Right atrium auricular region (tissue), 2 donors: Measurements from ENCODE around the gene KDM8. TPM values are rescaled to one million over a fixed set of nuclear protein-coding genes. Genes with fewer than 3 reads are reported as not detected.

ENCODE experiments used
- DNase-seq: peaks from one replicate; pipeline ENCODE4 v3.0.0-alpha.2; 2019; ENCODE audit warnings: low spot score
- H3K27ac ChIP-seq, 2 donors: fragments of 200-600 bp; sonication (generic); 1 replicate in 1 of 2; 2 replicates in 1 of 2; pipeline ENCODE4 v1.5.1; 2016 to 2019
- H3K27me3 ChIP-seq, 2 donors: fragments of 200-600 bp; sonication (generic); one replicate each; pipeline versions ENCODE4 v1.5.1 to v1.6.0; 2017 to 2019
- H3K36me3 ChIP-seq: fragments of 200-600 bp; sonication (generic); one replicate; pipeline ENCODE4 v1.5.1; 2016
- H3K4me1 ChIP-seq, 2 donors: fragments of 200-600 bp; sonication (generic); one replicate each; pipeline versions ENCODE4 v1.5.1 to v1.6.0; 2017 to 2019
- H3K4me3 ChIP-seq, 2 donors: fragments of 200-600 bp; sonication (generic); 1 replicate in 1 of 2; 2 replicates in 1 of 2; pipeline ENCODE4 v1.5.1; 2017 to 2019; ENCODE audit warnings: mild to moderate bottlenecking in 1 of 2, moderate library complexity in 1 of 2
- H3K9me3 ChIP-seq, 2 donors: fragments of 200-600 bp; sonication (generic); one replicate each; pipeline ENCODE4 v1.5.1; 2019
- total RNA-seq, 2 donors: library from RNA; depleted of rRNA; stranded (reverse); fragments of >200 nt; gene quantifications; one replicate each; pipeline ENCODE4 v1.1.0, GENCODE V29; 2016
- TF ChIP-seq, protein P1 (sequence below), 2 donors: fragments of 200-600 bp; sonication (generic); IDR thresholded peaks; one replicate each; pipeline ENCODE4 v1.5.1; 2019; ENCODE audit warnings: antibody characterized with exemption in 2 of 2

The KDM8 gene
- total RNA-seq, 2 donors from 2014 or later: 2.9 to 3.8 TPM

DNA sequence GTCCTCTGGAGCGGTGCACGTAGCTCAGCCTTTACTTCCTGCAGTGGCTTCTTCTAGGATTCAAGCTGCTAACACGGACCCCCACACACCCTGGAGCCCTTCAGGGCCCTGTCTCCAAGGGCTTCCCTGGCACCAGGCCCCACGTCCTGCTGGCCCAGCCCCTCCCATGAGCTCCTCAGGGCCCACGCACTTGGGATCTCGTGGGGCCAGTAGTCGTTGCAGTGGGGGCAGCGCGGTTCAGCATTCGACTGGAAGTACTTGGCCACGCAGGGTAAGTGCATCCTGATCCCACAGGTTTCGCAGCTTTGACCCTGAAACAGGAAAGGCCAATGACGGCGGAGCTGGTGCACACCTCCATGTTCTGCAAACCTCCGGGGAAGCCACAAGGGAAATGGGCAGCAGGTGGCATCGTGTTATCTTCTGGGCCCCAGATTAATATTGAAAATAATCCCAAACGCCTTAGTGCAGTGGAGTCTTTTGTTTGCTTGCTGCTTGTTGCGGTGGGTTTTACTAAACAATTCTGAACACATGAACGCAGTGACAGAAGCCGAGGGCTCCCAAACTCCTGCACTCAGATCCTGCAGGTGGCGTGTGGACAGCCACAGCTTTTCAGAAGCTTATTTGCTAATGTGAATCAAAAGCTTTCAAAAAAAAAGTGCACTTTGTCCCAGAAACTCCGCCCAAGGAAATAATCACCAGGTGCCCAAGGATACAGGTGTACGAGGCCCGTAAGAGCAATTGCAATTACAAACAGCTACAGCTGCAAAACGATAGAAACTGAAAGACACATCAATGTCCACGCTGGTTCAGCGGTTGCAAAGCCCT, 22.4 kb downstream of the KDM8 start:
- no peaks in the 10 kb centered on the region for H3K9me3 ChIP-seq
- DNase-seq: no peak
- no peak overlapping the region for H3K27ac ChIP-seq
- H3K4me1 ChIP-seq: peaks cover 0 to 30% of the 10 kb centered on the region in 2 donors
- H3K4me3 ChIP-seq: no peak overlapping the region
- H3K27me3 ChIP-seq: no peaks in the 10 kb centered on the region
- no peaks in the 10 kb centered on the region for H3K36me3 ChIP-seq
- TF ChIP-seq, protein P1, sequence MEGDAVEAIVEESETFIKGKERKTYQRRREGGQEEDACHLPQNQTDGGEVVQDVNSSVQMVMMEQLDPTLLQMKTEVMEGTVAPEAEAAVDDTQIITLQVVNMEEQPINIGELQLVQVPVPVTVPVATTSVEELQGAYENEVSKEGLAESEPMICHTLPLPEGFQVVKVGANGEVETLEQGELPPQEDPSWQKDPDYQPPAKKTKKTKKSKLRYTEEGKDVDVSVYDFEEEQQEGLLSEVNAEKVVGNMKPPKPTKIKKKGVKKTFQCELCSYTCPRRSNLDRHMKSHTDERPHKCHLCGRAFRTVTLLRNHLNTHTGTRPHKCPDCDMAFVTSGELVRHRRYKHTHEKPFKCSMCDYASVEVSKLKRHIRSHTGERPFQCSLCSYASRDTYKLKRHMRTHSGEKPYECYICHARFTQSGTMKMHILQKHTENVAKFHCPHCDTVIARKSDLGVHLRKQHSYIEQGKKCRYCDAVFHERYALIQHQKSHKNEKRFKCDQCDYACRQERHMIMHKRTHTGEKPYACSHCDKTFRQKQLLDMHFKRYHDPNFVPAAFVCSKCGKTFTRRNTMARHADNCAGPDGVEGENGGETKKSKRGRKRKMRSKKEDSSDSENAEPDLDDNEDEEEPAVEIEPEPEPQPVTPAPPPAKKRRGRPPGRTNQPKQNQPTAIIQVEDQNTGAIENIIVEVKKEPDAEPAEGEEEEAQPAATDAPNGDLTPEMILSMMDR (IDR thresholded peaks at IDR 0.05): no peak

DNA sequence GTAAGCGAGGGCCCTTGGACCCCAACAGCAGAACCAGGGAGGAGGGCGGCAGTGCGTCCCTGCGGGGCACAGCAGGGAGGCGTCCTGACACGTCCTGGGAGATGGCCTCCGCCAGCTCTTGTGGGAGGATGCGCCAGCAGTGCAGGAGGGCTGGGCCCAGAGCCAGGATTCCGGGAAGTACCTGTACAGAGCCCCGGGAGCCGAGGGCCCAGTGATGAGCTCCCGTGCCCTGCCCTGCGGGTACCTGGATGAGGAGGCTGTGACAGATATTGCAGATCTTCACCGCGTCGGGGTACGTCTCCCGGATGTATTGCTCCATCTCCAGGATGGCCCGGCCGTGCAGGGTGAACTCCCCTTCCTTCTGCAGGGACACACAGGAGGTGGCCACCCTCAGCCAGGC, 23.1 kb downstream of the KDM8 start:
- H3K27me3 ChIP-seq: no peaks in the 10 kb centered on the region
- no peak overlapping the region for H3K4me3 ChIP-seq
- DNase-seq: no peak
- peaks cover 0 to 29% of the 10 kb centered on the region in 2 donors for H3K4me1 ChIP-seq
- H3K36me3 ChIP-seq: no peaks in the 10 kb centered on the region
- no peaks in the 10 kb centered on the region for H3K9me3 ChIP-seq
- no peak overlapping the region for H3K27ac ChIP-seq
- TF ChIP-seq, protein P1 (IDR thresholded peaks at IDR 0.05): no peak

DNA sequence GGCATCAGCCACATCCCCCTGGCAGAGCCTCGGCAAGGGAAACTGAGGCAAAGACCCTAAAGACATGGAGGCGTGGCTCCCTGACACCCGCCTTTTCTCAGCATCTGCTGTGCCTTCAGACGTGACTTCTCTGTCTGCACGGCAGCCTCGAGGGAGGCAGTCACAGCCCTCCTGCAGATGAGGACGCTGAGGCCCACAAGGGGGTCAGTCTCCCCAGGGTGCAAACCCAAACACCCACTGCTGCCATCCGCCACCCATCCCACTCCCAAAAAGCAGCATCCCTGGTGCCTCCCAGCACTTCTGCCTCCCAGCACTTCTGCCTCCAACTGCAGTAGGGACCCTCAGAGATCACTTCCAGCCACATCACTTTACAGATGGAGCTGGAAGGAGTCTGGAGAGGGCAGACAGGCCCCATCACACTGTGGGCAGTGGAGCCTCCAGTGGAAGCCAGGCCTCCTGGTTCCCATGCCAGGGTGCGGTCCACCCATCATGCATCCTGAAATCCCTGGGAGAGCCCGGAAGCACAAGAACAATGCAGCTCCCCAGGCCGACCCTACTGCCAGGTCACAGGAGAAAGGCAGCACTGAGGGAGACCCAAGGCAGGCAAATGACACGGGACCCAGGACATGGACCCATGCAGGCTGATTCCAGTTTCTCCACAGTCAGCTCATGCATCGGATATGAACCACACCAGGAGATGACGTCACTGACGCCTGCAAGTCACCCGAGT, 23.8 kb downstream of the KDM8 start:
- TF ChIP-seq, protein P1 (IDR thresholded peaks at IDR 0.05): no peak
- peaks cover 5% of the 10 kb centered on the region for H3K36me3 ChIP-seq
- no peaks in the 10 kb centered on the region for H3K9me3 ChIP-seq
- H3K4me3 ChIP-seq: no peak overlapping the region
- H3K27ac ChIP-seq: no peak overlapping the region
- H3K27me3 ChIP-seq: no peaks in the 10 kb centered on the region
- DNase-seq: no peak
- H3K4me1 ChIP-seq: peaks cover 0 to 22% of the 10 kb centered on the region in 2 donors

DNA sequence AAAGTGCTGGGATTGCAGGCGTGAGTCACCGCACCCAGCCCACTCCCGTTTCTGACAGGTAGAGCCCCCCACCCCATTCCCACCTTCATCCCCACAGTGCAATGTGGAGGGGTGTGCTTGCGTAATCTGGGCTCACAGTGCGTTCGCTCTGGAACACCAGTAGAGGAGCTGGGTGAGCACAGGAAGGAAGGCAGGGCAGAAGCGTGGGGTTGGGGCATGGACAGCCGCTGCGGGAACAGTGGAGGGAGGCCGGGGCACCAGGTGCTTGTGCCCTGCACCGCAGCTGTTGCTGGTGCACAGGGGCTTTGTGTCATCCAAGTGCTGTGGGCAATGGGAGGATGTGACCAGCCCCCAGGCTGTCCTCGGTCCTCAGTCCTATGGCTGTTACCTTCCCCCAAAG, 24.7 kb downstream of the KDM8 start:
- DNase-seq: no peak
- Histone ChIP-seq H3K27me3 (no peaks in the 10 kb centered on the region), H3K9me3 (no peaks in the 10 kb centered on the region), H3K4me1 (peaks cover 0 to 13% of the 10 kb centered on the region in 2 donors), H3K4me3 (no peak overlapping the region), H3K27ac (no peak overlapping the region), H3K36me3 (peaks cover 14% of the 10 kb centered on the region)
- TF ChIP-seq, protein P1 (IDR thresholded peaks at IDR 0.05): no peak

DNA sequence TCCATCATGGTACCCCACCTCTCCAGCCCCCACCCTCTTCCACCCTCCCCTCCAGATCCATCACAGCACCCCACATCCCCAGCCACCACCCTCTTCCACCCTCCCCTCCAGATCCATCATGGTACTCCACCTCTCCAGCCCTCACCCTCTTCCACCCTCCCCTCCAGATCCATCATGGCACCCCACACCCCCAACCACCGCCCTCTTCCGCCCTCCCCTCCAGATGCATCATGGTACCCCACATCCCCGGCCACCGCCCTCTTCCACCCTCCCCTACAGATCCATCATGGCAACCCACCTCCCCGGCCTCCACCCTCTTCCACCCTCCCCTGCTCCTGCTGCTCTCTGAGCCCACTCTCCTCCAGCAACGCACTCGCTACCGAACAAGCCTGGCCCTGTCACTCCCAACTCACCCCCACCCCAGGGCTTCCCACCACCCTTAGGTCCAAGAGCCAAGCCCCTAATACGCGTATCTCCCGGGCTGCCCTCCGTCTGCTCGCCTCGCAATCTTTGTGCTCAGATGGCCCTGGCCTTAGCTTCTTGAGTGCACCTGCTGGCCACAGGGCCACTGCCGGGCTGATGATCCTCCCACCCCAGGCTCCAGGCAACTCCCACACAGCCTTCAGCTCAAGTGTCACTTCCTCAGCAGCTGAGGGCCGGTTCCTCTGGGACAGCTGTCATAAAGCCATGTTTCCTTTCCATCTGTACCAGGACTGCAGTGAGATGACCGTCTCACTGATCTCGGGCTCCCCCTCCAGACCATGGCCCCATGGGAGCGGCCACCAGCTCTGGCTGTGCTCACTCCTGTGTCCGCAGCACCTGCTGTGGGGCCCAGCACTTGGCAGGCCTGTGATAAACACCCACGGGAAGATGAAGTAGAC, 25.5 kb downstream of the KDM8 start:
- Histone ChIP-seq H3K4me3 (no peak overlapping the region), H3K27me3 (no peaks in the 10 kb centered on the region), H3K4me1 (peaks cover 0 to 10% of the 10 kb centered on the region in 2 donors), H3K9me3 (no peaks in the 10 kb centered on the region), H3K36me3 (peaks cover 21% of the 10 kb centered on the region), H3K27ac (no peak overlapping the region)
- no peak for DNase-seq
- TF ChIP-seq, protein P1 (IDR thresholded peaks at IDR 0.05): no peak
